Type B pancreatic cell (in vitro differentiated cells): Measurements from ENCODE around the gene LMCD1. TPM values are rescaled to one million over a fixed set of nuclear protein-coding genes. Genes with fewer than 3 reads are reported as not detected.

Experiments
- DNase-seq: peaks from one replicate; pipeline ENCODE4 v3.0.0; 2021; ENCODE audit warnings: mixed read lengths; ENCODE audit not compliant: unreplicated experiment; ENCODE audit errors: extremely low spot score
- H3K27ac Mint-ChIP-seq: 2 replicates; pipeline ENCODE4 v1.8.0; 2021; ENCODE audit warnings: mild to moderate bottlenecking, mixed read lengths
- H3K27me3 Mint-ChIP-seq: 2 replicates; pipeline ENCODE4 v1.8.0; 2021; ENCODE audit warnings: mixed read lengths
- H3K36me3 Mint-ChIP-seq: 2 replicates; pipeline ENCODE4 v1.8.0; 2021; ENCODE audit warnings: mixed read lengths
- H3K4me1 Mint-ChIP-seq: one replicate; pipeline ENCODE4 v1.8.0; 2021; ENCODE audit warnings: mixed read lengths; ENCODE audit not compliant: unreplicated experiment
- H3K4me3 Mint-ChIP-seq: 2 replicates; pipeline ENCODE4 v1.8.0; 2021; ENCODE audit warnings: mild to moderate bottlenecking, mixed read lengths
- H3K9me3 Mint-ChIP-seq: 2 replicates; pipeline ENCODE4 v1.8.0; 2021; ENCODE audit warnings: mixed read lengths
- long read RNA-seq: library from polyadenylated mRNA; unstranded; transcript quantifications from one replicate; pipeline ENCODE4 v2.0.0, GENCODE V29; 2020
- total RNA-seq: library from RNA; stranded (reverse); gene quantifications from 2 replicates; pipeline ENCODE4 v1.2.1, GENCODE V29; 2021; ENCODE audit warnings: low replicate concordance
- TF ChIP-seq, protein P1 (sequence below): fragments of 200-600 bp; sonication (generic); conservative IDR thresholded peaks from 2 replicates; pipeline ENCODE4 v1.5.0; 2021; ENCODE audit warnings: antibody characterized with exemption, mild to moderate bottlenecking

Gene LMCD1, protein sequence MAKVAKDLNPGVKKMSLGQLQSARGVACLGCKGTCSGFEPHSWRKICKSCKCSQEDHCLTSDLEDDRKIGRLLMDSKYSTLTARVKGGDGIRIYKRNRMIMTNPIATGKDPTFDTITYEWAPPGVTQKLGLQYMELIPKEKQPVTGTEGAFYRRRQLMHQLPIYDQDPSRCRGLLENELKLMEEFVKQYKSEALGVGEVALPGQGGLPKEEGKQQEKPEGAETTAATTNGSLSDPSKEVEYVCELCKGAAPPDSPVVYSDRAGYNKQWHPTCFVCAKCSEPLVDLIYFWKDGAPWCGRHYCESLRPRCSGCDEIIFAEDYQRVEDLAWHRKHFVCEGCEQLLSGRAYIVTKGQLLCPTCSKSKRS
- total RNA-seq: 12.8 and 33.1 TPM in 2 replicates
- long read RNA-seq, full-length matches to known transcripts: 44 of 49 reads
- long read RNA-seq, partial matches to known transcripts: 5 of 49 reads
- long read RNA-seq, other reads (novel, unspliced or antisense): 0 of 49 reads

DNA sequence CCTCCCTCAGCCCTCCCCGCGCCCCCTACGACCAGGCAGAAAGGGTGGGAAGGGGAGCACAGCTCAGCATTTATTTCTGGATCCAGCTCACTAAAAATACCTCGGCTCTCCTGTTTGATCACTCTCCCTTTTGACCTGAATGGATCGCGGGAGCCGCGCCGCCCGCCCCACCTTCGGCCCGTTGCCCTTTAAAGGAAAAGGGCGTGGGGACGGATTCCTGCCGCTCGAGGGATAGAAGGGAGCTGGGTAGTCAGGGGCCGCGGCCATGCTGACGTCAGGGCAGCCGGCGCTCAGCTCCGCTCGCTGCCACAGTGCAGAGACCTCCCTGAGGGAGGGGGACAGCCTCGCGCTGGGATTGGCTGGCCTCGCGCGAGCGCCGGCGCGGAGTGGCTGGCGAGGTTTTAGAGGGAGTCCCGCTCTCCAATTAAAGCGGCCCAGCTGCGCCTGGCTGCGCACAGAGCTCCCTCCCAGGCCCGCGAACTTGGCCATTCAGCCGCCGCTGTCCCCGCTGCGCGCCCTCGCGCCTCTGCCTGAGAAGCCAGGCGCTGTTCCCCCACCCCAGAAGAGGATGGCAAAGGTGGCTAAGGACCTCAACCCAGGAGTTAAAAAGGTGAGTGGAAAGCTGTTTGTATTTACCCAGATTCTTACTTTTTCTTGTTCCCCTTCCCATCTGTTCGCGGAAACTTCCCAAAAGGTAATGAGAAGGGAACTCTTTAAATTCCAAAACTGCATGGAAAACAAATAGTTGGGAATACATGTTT, at the start of gene LMCD1:
Gene LMCD1, plus strand, starts transcription at position 453 of the 761 bp plus-strand sequence. Its CDS starts 116 bp downstream, at position 569.
- TF ChIP-seq, protein P1, sequence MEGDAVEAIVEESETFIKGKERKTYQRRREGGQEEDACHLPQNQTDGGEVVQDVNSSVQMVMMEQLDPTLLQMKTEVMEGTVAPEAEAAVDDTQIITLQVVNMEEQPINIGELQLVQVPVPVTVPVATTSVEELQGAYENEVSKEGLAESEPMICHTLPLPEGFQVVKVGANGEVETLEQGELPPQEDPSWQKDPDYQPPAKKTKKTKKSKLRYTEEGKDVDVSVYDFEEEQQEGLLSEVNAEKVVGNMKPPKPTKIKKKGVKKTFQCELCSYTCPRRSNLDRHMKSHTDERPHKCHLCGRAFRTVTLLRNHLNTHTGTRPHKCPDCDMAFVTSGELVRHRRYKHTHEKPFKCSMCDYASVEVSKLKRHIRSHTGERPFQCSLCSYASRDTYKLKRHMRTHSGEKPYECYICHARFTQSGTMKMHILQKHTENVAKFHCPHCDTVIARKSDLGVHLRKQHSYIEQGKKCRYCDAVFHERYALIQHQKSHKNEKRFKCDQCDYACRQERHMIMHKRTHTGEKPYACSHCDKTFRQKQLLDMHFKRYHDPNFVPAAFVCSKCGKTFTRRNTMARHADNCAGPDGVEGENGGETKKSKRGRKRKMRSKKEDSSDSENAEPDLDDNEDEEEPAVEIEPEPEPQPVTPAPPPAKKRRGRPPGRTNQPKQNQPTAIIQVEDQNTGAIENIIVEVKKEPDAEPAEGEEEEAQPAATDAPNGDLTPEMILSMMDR: peak; percentile 42
- H3K9me3 Mint-ChIP-seq: no peaks in the 10 kb centered on the region
- H3K27ac Mint-ChIP-seq: peak within 1 kb of the TSS; percentile 96

DNA sequence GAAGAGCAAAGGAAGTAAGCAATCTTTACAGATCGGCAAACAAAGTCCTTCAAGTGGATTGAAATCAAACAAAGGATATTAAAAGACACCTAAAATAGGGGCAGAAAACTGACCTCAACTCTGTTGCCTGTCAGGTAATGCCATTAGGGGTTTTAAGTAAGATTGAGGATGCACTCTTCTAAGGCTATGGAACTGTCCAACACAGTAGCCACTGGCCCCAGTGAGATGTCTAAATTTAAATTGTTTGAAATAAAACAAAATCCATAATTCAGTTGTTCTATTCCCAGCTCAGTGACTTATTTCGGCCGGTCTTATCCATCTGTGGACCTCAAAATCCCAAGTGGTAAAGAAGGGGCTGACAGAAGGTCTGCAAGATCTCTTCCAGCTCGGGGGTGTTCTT, 49.5 kb upstream of the LMCD1 start:
- peaks cover 9% of the 10 kb centered on the region for H3K9me3 Mint-ChIP-seq
- TF ChIP-seq, protein P1: no peak
- peaks cover 5% of the 10 kb centered on the region for H3K27me3 Mint-ChIP-seq
- H3K4me1 Mint-ChIP-seq: peaks cover 19% of the 10 kb centered on the region
- no peak overlapping the region for H3K4me3 Mint-ChIP-seq
- DNase-seq: no peak
- H3K36me3 Mint-ChIP-seq: no peaks in the 10 kb centered on the region
- no peak overlapping the region for H3K27ac Mint-ChIP-seq

More for the DNA sequence above, at the start of gene LMCD1:
- DNase-seq: peak; percentile 95
- Mint-ChIP-seq H3K4me3 (peak within 1 kb of the TSS; percentile 93), H3K27me3 (no peaks in the 10 kb centered on the region), H3K4me1 (peaks cover 58% of the 10 kb centered on the region), H3K36me3 (peaks cover 1% of the 10 kb centered on the region)

DNA sequence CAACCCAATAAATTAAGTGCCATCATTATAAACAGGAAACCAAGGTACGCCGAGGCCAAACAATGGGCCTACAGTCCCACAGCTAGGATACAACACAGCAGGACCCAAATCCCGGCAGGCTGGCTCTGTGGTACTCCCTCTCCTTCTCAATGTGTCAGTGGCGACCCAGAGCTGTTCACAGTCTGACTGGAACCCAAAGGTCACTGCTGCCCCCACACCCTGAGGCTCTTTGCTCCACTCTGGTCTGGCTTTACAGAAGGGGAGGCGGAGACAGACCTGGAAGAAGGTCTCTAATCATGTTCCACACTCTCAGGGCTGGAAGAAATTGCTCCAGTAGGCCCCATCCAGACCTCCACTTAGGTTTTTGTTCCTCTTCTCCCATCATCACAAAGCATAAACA, 48.5 kb upstream of the LMCD1 start:
- Mint-ChIP-seq H3K4me3 (no peak overlapping the region), H3K27me3 (peaks cover 5% of the 10 kb centered on the region), H3K27ac (no peak overlapping the region), H3K4me1 (peaks cover 19% of the 10 kb centered on the region), H3K36me3 (no peaks in the 10 kb centered on the region), H3K9me3 (peaks cover 4% of the 10 kb centered on the region)
- TF ChIP-seq, protein P1: no peak
- no peak for DNase-seq

DNA sequence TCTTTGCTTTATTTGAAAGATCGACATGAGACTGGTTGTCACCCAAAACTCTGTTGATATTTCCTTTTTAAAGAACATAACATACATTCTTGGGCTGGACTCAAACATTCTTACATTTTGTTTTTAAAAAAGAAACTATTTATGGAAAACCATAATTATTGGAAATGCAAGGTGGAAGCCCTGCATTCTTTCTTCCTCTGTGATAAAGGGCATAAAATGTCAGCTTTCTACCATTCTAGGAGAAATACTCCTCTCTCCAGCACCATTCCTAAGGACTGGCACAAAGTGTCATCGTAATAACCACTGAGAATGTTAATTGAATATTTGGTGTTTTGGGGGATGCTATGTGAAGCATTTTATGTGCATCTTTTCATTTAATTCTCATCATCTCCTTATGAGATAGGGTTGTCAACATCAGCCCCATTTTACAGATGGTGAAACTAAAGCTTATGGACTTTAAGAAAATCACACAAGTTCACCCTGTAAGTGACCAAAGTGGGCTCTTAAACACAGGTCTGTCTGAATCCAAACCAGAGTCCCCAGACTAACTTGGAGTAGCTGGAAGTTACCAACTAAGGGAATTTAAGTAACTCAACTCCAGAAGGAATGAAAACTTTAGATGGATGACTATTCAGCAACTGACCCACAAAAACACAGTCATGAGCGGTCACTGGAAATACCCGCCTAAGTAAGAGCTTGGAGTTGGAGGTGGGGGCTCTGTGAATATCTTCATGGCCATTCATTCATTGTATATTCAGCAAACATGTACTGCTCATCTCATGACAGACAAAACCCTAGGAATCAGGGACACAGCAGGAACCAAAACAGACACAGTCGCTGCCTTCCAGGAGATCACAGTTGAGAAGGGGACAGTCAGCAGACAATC, 45.9 kb upstream of the LMCD1 start:
- no peak for DNase-seq
- H3K27me3 Mint-ChIP-seq: peaks cover 5% of the 10 kb centered on the region
- no peaks in the 10 kb centered on the region for H3K36me3 Mint-ChIP-seq
- H3K27ac Mint-ChIP-seq: no peak overlapping the region
- no peak overlapping the region for H3K4me3 Mint-ChIP-seq
- peaks cover 19% of the 10 kb centered on the region for H3K4me1 Mint-ChIP-seq
- H3K9me3 Mint-ChIP-seq: peaks cover 4% of the 10 kb centered on the region
- TF ChIP-seq, protein P1: no peak

DNA sequence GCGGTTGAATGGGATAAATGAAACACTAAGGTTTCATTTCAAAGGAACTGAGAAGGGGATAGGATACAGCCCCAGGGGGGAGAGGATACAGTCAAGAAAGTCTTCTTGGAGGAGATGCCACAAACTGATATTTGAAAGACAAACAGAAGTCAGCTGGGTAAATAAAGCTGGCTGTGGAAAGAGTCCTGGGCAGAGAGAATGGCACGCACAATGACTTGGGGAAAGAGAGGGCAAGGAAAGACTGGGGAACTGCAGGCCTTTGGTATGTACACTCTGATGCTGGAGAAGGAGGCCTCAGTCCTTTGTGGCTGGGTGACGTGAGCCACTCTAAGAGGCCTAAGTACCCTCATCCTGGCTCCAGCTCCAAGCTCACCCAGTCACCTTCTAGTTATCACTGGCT, 45.2 kb upstream of the LMCD1 start:
- peaks cover 9% of the 10 kb centered on the region for H3K9me3 Mint-ChIP-seq
- H3K4me1 Mint-ChIP-seq: peaks cover 23% of the 10 kb centered on the region
- H3K27ac Mint-ChIP-seq: no peak overlapping the region
- H3K4me3 Mint-ChIP-seq: no peak overlapping the region
- peaks cover 5% of the 10 kb centered on the region for H3K27me3 Mint-ChIP-seq
- no peaks in the 10 kb centered on the region for H3K36me3 Mint-ChIP-seq
- TF ChIP-seq, protein P1: no peak
- DNase-seq: no peak
